ENCODE results near the gene COG3. TPM values are rescaled to one million over a fixed set of nuclear protein-coding genes. Genes with fewer than 3 reads are reported as not detected.

Gene COG3
- total RNA-seq, 1 donor from 2014 or later = 23.1 TPM

DNA sequence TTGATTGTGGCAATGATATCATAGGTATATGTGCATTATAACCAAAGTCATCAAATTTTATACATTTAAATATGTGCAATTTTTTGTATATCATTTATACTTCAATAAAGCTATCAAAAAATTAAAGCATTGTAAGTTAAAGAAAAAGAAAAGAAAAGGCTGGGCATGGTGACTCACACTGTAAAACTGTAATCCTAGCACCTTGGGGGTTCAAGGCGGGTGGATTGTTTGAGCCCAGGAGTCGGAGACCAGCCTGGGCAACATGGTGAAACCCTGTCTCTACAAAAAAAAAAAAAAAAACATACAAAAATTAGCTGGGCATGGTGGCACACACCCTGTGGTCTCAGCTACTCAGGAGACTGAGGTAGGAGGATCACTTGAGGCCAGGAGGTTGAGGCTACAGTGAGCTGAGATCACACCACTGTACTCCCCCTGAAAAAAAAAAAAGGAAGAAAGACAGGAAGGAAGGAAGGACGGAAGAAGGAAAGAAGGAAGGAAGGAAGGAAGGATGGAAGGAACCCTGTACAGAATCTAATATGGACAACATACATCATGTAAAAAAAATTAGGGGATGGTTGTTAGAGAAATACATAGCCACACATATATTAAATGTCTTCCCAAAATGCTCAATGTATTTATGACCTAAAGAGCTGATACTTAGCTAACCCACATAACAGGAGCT lies 24.8 kb upstream of the COG3 start:
- H3K9me3 Mint-ChIP-seq (ENCODE audit: unreplicated experiment) = no peaks in the 10 kb centered on the region
- H3K27me3 Mint-ChIP-seq (ENCODE audit: unreplicated experiment) = peaks cover 4% of the 10 kb centered on the region
- peak overlapping the region; percentile 84 for H3K27ac Mint-ChIP-seq (ENCODE audit: unreplicated experiment)

DNA sequence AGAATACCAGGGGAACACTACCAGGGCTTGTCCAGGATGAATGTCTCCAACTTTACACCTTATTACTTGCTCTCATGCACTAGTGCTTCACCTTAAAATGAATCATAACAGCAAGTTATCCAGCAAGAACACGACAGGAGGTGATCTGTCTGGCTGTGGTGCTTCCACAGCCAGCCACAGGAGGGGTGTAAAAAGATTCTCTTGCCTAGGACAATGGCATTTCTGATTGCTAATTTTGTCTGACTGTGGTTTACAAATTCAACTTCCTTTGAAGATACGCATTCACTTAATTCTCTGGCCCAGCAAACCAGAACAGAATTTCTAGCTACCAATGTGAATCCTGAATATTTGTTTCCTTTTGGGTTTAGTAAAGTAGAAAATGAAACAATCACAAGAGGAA lies 23.1 kb upstream of the COG3 start:
- Mint-ChIP-seq H3K27me3 (ENCODE audit: unreplicated experiment) (peaks cover 4% of the 10 kb centered on the region), H3K27ac (ENCODE audit: unreplicated experiment) (no peak overlapping the region)
- DNase-seq (ENCODE audit: low spot score) = no peak

More for the DNA sequence above, 24.8 kb upstream of the COG3 start:
- Mint-ChIP-seq H3K4me1 (ENCODE audit: unreplicated experiment) (peaks cover 23% of the 10 kb centered on the region), H3K36me3 (ENCODE audit: low read depth, unreplicated experiment) (no peaks in the 10 kb centered on the region), H3K4me3 (ENCODE audit: unreplicated experiment) (no peak overlapping the region)
- DNase-seq (ENCODE audit: low spot score) = no peak
- TF ChIP-seq, protein P1, sequence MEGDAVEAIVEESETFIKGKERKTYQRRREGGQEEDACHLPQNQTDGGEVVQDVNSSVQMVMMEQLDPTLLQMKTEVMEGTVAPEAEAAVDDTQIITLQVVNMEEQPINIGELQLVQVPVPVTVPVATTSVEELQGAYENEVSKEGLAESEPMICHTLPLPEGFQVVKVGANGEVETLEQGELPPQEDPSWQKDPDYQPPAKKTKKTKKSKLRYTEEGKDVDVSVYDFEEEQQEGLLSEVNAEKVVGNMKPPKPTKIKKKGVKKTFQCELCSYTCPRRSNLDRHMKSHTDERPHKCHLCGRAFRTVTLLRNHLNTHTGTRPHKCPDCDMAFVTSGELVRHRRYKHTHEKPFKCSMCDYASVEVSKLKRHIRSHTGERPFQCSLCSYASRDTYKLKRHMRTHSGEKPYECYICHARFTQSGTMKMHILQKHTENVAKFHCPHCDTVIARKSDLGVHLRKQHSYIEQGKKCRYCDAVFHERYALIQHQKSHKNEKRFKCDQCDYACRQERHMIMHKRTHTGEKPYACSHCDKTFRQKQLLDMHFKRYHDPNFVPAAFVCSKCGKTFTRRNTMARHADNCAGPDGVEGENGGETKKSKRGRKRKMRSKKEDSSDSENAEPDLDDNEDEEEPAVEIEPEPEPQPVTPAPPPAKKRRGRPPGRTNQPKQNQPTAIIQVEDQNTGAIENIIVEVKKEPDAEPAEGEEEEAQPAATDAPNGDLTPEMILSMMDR (IDR thresholded peaks at IDR 0.05; ENCODE audit: unreplicated experiment) = no peak

DNA sequence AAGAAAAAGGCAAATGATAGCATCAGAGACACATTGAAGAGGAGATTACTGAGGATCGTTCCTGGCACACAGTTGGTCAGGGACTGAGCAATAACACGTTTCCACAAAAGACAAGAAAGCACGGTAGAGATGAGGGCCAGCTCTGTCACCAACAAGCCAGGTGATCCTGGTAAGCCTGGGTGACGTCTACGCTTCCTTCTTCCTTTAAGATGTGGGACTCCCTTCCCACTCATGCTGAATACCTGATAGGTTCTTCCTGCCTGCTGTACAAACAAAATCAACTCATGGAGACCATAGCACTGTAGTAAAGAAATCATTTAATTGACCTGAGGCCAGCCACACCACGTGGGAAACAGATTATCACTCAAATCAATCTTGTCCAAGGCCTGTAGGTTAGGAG lies 19.7 kb upstream of the COG3 start:
- Mint-ChIP-seq H3K9me3 (ENCODE audit: unreplicated experiment) (no peaks in the 10 kb centered on the region), H3K27ac (ENCODE audit: unreplicated experiment) (no peak overlapping the region), H3K27me3 (ENCODE audit: unreplicated experiment) (peaks cover 2% of the 10 kb centered on the region), H3K4me3 (ENCODE audit: unreplicated experiment) (no peak overlapping the region), H3K4me1 (ENCODE audit: unreplicated experiment) (peaks cover 25% of the 10 kb centered on the region), H3K36me3 (ENCODE audit: low read depth, unreplicated experiment) (no peaks in the 10 kb centered on the region)
- TF ChIP-seq, protein P1 (IDR thresholded peaks at IDR 0.05; ENCODE audit: unreplicated experiment) = no peak
- DNase-seq (ENCODE audit: low spot score) = no peak

More for the DNA sequence above, 23.1 kb upstream of the COG3 start:
- H3K9me3 Mint-ChIP-seq (ENCODE audit: unreplicated experiment) = no peaks in the 10 kb centered on the region
- H3K36me3 Mint-ChIP-seq (ENCODE audit: low read depth, unreplicated experiment) = no peaks in the 10 kb centered on the region
- H3K4me3 Mint-ChIP-seq (ENCODE audit: unreplicated experiment) = no peak overlapping the region
- TF ChIP-seq, protein P1 (IDR thresholded peaks at IDR 0.05; ENCODE audit: unreplicated experiment) = no peak
- H3K4me1 Mint-ChIP-seq (ENCODE audit: unreplicated experiment) = peaks cover 28% of the 10 kb centered on the region

DNA sequence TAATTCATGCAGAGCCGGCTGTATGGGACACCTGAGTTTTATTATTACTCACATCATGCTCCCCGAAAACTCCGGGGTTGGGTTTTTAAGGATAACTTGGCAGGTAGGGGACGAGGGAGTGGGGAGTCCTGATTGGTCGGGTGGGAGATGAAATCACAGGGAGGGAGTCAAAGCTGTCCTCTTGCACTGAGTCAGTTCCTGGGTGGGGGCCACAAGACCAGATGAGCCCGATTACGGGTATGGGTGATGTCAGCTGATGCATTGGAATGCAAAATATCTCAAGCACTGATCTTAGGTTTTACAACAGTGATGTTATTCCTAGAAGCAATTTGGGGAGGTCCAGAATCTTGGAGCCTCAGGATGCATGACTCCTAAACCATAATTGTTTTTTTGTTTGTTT lies 18.6 kb upstream of the COG3 start:
- DNase-seq (ENCODE audit: low spot score) = no peak
- Mint-ChIP-seq H3K4me1 (ENCODE audit: unreplicated experiment) (peaks cover 19% of the 10 kb centered on the region), H3K36me3 (ENCODE audit: low read depth, unreplicated experiment) (no peaks in the 10 kb centered on the region)

More for the DNA sequence above, 18.6 kb upstream of the COG3 start:
- TF ChIP-seq, protein P1 (IDR thresholded peaks at IDR 0.05; ENCODE audit: unreplicated experiment) = no peak
- Mint-ChIP-seq H3K27ac (ENCODE audit: unreplicated experiment) (no peak overlapping the region), H3K27me3 (ENCODE audit: unreplicated experiment) (no peaks in the 10 kb centered on the region), H3K9me3 (ENCODE audit: unreplicated experiment) (no peaks in the 10 kb centered on the region), H3K4me3 (ENCODE audit: unreplicated experiment) (no peak overlapping the region)
